ENCODE measurements around the gene TNIK. TPM values are rescaled to one million over a fixed set of nuclear protein-coding genes. Genes with fewer than 3 reads are reported as not detected.

TNIK gene
- total RNA-seq, 1 donor from 2014 or later, result 1.5 TPM

- Mint-ChIP-seq H3K27me3 (ENCODE audit: unreplicated experiment) (no peaks in the 10 kb centered on the region), H3K4me3 (ENCODE audit: unreplicated experiment) (no peak overlapping the region), H3K36me3 (ENCODE audit: unreplicated experiment) (no peaks in the 10 kb centered on the region), H3K27ac (ENCODE audit: unreplicated experiment) (no peak overlapping the region), H3K9me3 (ENCODE audit: unreplicated experiment) (no peaks in the 10 kb centered on the region), H3K4me1 (ENCODE audit: low read depth, unreplicated experiment) (peaks cover 2% of the 10 kb centered on the region)
- DNase-seq, result no peak
- no peak for TF ChIP-seq CTCF (IDR thresholded peaks at IDR 0.05; ENCODE audit: partially characterized antibody, unreplicated experiment)
Observed at GRCh38 chr3:171023566-171023965, 436.6 kb downstream of the TNIK start.

DNA sequence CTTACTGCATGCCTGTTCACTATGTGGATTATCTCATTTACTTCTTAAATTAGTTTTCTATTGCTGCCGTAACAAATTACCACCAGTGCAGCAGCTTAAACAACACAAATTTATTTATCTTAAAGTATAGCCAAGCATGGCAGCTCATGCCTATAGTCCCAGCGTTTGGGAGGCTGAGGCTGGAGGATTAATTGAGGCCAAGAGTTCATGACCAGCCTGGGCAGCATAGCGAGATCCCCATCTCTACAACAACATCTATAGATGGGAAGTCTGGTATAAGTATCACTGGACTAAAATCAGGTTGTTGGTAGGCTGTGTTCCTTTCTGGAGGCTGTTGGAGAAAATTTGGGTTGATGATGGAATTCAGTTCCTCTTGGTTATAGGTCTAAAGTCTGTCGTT, 438.8 kb downstream of the TNIK start:
- Mint-ChIP-seq H3K36me3 (ENCODE audit: unreplicated experiment) (no peaks in the 10 kb centered on the region), H3K9me3 (ENCODE audit: unreplicated experiment) (no peaks in the 10 kb centered on the region), H3K4me3 (ENCODE audit: unreplicated experiment) (no peak overlapping the region), H3K4me1 (ENCODE audit: low read depth, unreplicated experiment) (no peaks in the 10 kb centered on the region), H3K27me3 (ENCODE audit: unreplicated experiment) (no peaks in the 10 kb centered on the region), H3K27ac (ENCODE audit: unreplicated experiment) (no peak overlapping the region)
- TF ChIP-seq CTCF (IDR thresholded peaks at IDR 0.05; ENCODE audit: partially characterized antibody, unreplicated experiment), result no peak
- DNase-seq, result no peak

DNA sequence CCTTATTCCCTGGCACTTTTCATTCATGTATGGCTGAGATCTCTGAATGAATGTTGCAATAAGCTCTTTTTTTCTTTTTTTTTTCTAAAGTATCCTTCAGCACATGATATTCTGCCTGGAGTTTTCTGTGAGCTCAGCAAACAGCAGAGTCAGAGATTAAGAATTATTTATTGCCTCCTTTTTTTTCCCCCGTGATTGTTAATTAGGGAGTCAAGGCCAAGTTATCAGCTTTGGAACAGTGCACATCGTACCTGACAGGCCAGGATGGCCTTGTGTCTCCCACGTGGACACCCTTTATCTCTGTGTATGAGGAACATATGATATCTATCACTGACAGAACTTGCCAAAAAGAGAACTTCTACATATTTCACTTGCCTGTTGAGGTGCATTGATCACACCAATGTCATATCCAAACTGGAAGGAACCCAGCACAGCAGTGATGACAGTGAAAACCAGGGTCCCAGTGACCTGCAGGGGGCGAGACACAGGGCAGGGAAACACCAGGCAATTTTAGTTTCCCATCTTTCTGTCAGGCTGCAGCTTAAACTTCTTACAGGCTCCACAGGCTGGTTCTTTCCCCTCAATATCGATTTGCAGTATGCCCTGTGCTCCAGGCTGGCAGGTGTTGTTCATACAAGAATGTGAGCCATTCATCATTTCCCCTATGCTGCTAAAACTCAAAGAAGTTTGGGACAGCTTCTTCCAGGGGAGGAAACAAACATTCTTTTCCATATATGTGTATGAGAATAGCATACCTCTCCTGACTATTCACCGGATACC, 441.9 kb downstream of the TNIK start:
- Mint-ChIP-seq H3K4me1 (ENCODE audit: low read depth, unreplicated experiment) (no peaks in the 10 kb centered on the region), H3K27ac (ENCODE audit: unreplicated experiment) (no peak overlapping the region), H3K36me3 (ENCODE audit: unreplicated experiment) (no peaks in the 10 kb centered on the region), H3K9me3 (ENCODE audit: unreplicated experiment) (no peaks in the 10 kb centered on the region), H3K27me3 (ENCODE audit: unreplicated experiment) (no peaks in the 10 kb centered on the region), H3K4me3 (ENCODE audit: unreplicated experiment) (no peak overlapping the region)
- peak; percentile 23 for DNase-seq
- peak; percentile 44 for TF ChIP-seq CTCF (IDR thresholded peaks at IDR 0.05; ENCODE audit: partially characterized antibody, unreplicated experiment)

DNA sequence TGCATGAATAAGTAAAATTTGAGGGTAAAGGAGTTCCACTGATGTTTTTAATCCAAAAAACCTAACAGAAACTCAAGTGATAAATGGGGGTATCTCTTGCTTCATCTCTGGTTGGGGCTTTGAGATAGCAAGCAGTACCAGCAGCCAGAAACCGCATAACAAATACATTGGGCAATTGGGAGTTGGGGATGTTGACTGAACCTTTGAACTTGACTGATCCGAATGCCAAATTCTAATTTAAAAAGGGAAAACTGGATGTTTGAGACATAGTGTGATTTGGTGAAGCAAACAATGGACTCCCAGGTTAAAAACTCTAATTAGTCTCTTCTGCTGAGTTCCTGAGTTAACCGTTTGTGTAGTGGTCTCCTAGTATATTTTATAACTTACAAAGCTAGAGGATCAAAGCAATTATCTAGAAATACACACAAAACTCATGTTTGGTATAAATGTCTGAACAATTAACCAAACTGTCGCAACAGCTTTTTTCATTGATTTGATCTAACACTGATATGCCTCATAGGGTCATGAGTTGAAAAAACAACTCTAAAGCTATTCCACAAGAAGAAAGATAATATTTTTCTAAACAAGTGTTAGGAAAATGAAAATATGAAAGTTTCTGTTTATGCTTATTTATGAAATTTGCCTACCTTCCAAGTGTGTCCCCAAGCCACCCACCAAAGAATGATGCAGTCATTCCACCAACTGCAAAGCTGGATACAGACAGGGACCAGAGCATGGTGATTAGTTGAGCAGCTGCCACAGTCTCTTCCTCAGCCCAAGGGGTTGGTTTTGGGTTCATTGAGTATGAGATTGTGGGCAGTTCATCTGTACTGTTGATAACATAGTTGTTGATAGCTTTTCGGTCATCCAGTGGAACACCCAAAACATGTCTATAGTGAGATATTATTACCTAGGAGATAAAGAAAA, 446.1 kb downstream of the TNIK start:
- H3K36me3 Mint-ChIP-seq (ENCODE audit: unreplicated experiment), result no peaks in the 10 kb centered on the region
- no peak for TF ChIP-seq CTCF (IDR thresholded peaks at IDR 0.05; ENCODE audit: partially characterized antibody, unreplicated experiment)
- no peak overlapping the region for H3K27ac Mint-ChIP-seq (ENCODE audit: unreplicated experiment)
- H3K9me3 Mint-ChIP-seq (ENCODE audit: unreplicated experiment), result no peaks in the 10 kb centered on the region
- no peaks in the 10 kb centered on the region for H3K27me3 Mint-ChIP-seq (ENCODE audit: unreplicated experiment)
- no peak overlapping the region for H3K4me3 Mint-ChIP-seq (ENCODE audit: unreplicated experiment)
- no peak for DNase-seq
- H3K4me1 Mint-ChIP-seq (ENCODE audit: low read depth, unreplicated experiment), result no peaks in the 10 kb centered on the region

All from glutamatergic neuron (in vitro differentiated cells).